GM10248 (cell line): ENCODE measurements around the gene NTN3.
A peak's percentile ranks its signal among the peaks of the same experiment; 100 is the strongest.

ENCODE experiments used
- CTCF ChIA-PET: fragments of 300-600 bp; sonication (Branson Sonifier 250); formaldehyde crosslinking; extraction: SDS; loops from one replicate; lab custom pipeline; 2021; ENCODE audit warnings: antibody characterized with exemption; lab: Yijun Ruan, JAX
- POLR2A ChIA-PET: fragments of 350-650 bp; sonication (Branson Sonifier 250); formaldehyde crosslinking; extraction: SDS; loops from one replicate; lab custom pipeline; 2020; ENCODE audit warnings: antibody characterized with exemption; lab: Yijun Ruan, JAX
- DNase-seq: peaks from one replicate; pipeline ENCODE4 v3.0.0; 2012; ENCODE audit errors: extremely low spot score
- TF ChIP-seq, protein P1 (sequence below): IDR thresholded peaks from 2 replicates; pipeline ENCODE4 v1.5.1; 2012; ENCODE audit warnings: mild to moderate bottlenecking, low read depth; ENCODE audit errors: extremely low read depth, missing control alignments, control extremely low read depth

Gene NTN3

GRCh38 chr16:2520097-2520783 lies 49.1 kb downstream of the NTN3 start, which contains the start of gene AMDHD2:
Gene AMDHD2 (plus strand): TSS chr16:2520371. CDS start chr16:2520459, 88 bp downstream.
- ChIA-PET POLR2A (interaction anchor here (0.6 to 1.7 kb wide), 8 partner anchors 8 to 348 kb away, joined by 3 to 9 read pairs (median 4); partner anchors contain the start of gene CEMP1), CTCF (interaction anchor here (1.4 kb wide), 1 partner anchor 19 kb away, joined by 3 read pairs; no protein-coding TSS in a partner anchor)
- peak; percentile 96 for DNase-seq

DNA sequence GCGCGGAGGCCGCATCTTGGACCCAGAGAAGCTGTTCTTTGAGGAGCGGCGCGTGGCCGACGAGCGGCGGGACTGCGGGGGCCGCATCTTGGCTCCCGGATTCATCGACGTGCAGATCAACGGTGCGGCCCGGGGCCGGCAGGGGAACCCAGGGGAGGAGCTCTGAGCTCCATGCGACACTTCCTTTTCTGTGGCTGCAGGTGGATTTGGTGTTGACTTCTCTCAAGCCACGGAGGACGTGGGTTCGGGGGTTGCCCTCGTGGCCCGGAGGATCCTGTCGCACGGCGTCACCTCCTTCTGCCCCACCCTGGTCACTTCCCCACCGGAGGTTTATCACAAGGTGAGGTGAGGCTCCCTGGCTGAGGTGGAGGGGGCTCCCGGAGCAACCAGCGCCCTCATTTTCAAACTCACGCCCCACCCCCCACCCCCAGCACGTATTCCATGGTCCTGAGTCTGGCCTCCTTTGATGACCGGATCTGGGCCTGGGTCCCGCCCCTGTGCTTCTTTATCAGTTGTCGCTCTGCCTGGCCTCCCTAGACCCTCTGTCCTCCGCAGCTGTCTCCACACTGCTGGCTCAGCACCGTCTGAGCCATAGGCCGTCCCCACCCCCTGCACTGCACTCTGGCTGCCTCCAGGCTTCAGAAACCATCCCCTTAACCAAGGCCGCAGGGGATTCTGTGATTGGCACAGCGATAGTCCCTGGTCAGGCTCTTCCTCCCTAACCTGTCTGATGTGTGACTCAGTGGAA lies 49.9 kb downstream of the NTN3 start:
- DNase-seq: peak; percentile 58
- CTCF ChIA-PET: interaction anchor here (1.4 kb wide), 1 partner anchor 19 kb away, joined by 3 read pairs; no protein-coding TSS in a partner anchor
- POLR2A ChIA-PET: interaction anchor here (1.1 to 1.7 kb wide), 4 partner anchors 8 to 14 kb away, joined by 4 to 9 read pairs (median 5); partner anchors contain the start of gene CEMP1
- TF ChIP-seq, protein P1, sequence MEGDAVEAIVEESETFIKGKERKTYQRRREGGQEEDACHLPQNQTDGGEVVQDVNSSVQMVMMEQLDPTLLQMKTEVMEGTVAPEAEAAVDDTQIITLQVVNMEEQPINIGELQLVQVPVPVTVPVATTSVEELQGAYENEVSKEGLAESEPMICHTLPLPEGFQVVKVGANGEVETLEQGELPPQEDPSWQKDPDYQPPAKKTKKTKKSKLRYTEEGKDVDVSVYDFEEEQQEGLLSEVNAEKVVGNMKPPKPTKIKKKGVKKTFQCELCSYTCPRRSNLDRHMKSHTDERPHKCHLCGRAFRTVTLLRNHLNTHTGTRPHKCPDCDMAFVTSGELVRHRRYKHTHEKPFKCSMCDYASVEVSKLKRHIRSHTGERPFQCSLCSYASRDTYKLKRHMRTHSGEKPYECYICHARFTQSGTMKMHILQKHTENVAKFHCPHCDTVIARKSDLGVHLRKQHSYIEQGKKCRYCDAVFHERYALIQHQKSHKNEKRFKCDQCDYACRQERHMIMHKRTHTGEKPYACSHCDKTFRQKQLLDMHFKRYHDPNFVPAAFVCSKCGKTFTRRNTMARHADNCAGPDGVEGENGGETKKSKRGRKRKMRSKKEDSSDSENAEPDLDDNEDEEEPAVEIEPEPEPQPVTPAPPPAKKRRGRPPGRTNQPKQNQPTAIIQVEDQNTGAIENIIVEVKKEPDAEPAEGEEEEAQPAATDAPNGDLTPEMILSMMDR: no peak

More at GRCh38 chr16:2520097-2520783, 49.1 kb downstream of the NTN3 start, which contains the start of gene AMDHD2:
- TF ChIP-seq, protein P1: no peak
